22Rv1 (cell line): ENCODE data around the gene FKBP5.

Experiments used
- ZFX ChIP-seq: fragments of 450-650 bp; IDR thresholded peaks from 2 replicates; pipeline ENCODE4 v1.6.1; 2017; ENCODE audit warnings: antibody characterized with exemption, borderline replicate concordance
- TF ChIP-seq, protein P1 (sequence below): fragments of 450-650 bp; IDR thresholded peaks from 2 replicates; pipeline ENCODE4 v1.5.1; 2017; ENCODE audit warnings: mild to moderate bottlenecking

DNA sequence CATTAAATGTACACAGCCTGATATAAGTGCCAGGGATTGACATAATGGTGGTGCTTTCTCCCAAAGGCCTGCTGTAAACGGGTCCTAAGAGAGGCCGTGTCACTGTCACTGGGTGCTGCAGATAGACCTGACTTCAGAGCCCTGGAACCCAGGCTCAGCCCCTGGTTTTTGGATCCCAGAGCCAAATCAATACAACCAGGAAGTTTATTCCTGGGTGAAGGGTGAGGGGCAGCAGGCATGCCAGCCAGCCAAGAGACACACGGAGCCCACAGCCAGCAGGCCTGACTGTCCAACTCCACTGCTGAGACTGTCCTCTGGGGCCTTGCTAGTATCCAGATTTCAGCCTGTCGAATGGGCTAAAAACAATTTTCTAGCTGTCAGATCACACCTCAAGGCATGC, 35.3 kb upstream of the FKBP5 start:
- TF ChIP-seq, protein P1, sequence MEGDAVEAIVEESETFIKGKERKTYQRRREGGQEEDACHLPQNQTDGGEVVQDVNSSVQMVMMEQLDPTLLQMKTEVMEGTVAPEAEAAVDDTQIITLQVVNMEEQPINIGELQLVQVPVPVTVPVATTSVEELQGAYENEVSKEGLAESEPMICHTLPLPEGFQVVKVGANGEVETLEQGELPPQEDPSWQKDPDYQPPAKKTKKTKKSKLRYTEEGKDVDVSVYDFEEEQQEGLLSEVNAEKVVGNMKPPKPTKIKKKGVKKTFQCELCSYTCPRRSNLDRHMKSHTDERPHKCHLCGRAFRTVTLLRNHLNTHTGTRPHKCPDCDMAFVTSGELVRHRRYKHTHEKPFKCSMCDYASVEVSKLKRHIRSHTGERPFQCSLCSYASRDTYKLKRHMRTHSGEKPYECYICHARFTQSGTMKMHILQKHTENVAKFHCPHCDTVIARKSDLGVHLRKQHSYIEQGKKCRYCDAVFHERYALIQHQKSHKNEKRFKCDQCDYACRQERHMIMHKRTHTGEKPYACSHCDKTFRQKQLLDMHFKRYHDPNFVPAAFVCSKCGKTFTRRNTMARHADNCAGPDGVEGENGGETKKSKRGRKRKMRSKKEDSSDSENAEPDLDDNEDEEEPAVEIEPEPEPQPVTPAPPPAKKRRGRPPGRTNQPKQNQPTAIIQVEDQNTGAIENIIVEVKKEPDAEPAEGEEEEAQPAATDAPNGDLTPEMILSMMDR, result no peak
- TF ChIP-seq ZFX, result no peak
